HG02938 (cell line): ENCODE results near the gene MS4A2.
"Not testable (repeated sequence)": the region's sequence is repeated elsewhere in the genome, so short reads cannot be mapped to it uniquely, and the experiment has no call there.

Source experiments
- ATAC-seq: cut with Tn5 transposase; IDR thresholded peaks from one replicate; pipeline ENCODE4 v1.9.1; 2021; ENCODE audit warnings: mild to moderate bottlenecking, moderate library complexity; ENCODE audit not compliant: unreplicated experiment

MS4A2 gene

DNA sequence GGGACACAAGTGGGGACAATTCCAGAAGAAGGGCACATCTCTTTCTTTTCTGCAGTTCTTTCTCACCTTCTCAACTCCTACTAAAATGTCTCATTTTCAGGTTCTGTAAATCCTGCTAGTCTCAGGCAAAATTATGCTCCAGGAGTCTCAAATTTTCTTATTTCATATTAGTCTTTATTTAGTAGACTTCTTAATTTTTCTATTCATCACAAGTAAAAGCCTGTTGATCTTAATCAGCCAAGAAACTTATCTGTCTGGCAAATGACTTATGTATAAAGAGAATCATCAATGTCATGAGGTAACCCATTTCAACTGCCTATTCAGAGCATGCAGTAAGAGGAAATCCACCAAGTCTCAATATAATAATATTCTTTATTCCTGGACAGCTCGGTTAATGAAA lies at the start of gene MS4A2:
Gene MS4A2, plus strand, starts transcription at position 301 of the 400 bp plus-strand sequence. CDS start 102 bp downstream, outside the sequence.
- no peak for ATAC-seq

GRCh38 chr11:60040109-60040508 lies 48.4 kb upstream of the MS4A2 start, which contains the start of gene OOSP2:
Gene OOSP2, plus strand, starts transcription at chr11:60040409. Its CDS starts 51 bp downstream, at chr11:60040460.
- ATAC-seq, result no peak

DNA sequence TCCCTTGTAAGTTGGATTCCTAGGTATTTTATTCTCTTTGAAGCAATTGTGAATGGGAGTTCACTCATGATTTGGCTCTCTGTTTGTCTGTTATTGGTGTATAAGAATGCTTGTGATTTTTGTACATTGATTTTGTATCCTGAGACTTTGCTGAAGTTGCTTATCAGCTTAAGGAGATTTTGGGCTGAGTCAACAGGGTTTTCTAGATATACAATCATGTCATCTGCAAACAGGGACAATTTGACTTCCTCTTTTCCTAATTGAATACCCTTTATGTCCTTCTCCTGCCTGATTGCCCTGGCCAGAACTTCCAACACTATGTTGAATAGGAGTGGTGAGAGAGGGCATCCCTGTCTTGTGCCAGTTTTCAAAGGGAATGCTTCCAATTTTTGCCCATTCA lies 38.0 kb upstream of the MS4A2 start:
- not testable (repeated sequence) for ATAC-seq

GRCh38 chr11:60050839-60051238 lies 37.6 kb upstream of the MS4A2 start:
- not testable (repeated sequence) for ATAC-seq

GRCh38 chr11:60056349-60056969 lies 32.0 kb upstream of the MS4A2 start, which contains the start of gene MS4A3:
Gene MS4A3, plus strand, starts transcription at chr11:60056665. Its CDS starts 4,496 bp downstream, at chr11:60061161.
- ATAC-seq, result no peak

GRCh38 chr11:60059052-60059451 lies 29.4 kb upstream of the MS4A2 start:
- no peak for ATAC-seq

- no peak for ATAC-seq
These were observed 28.8 kb upstream of the MS4A2 start for GRCh38 chr11:60059521-60060240.

DNA sequence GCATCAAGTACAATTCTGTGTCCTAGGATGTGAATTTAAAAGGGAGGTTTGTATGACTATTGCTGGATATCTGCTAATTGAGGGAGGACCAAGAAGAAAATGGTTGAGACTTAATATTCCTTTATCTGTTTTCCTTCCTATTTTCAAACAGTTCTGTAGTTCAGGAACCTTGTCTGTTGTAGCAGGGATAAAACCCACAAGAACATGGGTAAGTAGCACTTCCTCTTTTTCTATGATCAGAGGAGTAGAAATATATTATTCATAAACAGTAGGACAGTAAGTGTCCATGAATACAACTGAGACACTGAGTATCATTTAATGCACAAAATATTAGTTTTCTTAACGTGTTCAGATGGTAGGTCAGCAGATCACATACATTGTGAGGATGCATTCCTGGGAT lies 24.4 kb upstream of the MS4A2 start:
- ATAC-seq, result no peak

GRCh38 chr11:60065801-60066200 lies 22.7 kb upstream of the MS4A2 start:
- no peak for ATAC-seq

GRCh38 chr11:60069450-60069849 lies 19.0 kb upstream of the MS4A2 start:
- ATAC-seq, result no peak

- not testable (repeated sequence) for ATAC-seq
These were observed 16.8 kb upstream of the MS4A2 start for GRCh38 chr11:60071644-60072043.

DNA sequence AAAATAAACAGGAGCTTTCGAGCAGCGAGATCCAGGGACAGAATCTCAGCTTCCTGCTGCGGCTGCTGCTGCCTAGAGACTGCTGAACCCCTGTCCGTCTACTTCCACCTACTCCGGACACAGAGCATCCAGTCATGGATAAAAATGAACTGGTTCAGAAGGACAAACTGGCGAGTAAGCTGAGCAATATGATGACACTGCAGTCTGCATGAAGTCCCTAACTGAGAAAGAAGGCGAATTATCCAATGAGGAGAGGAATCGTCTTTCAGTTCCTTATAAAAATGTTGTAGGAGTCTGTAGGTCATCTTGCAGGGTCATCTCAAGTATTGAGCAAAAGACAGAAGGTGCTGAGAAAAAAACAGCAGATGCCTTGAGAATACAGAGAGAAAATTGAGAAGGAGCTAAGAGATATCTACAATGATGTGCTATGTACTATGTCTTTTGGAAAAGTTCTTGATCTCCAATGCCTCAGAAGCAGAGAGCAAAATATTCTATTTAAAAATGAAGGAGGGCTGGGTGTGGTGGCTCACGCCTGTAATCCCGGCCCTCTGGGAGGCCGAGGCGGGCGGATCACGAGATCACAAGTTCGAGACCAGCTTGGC lies 11.1 kb upstream of the MS4A2 start:
- no peak for ATAC-seq

DNA sequence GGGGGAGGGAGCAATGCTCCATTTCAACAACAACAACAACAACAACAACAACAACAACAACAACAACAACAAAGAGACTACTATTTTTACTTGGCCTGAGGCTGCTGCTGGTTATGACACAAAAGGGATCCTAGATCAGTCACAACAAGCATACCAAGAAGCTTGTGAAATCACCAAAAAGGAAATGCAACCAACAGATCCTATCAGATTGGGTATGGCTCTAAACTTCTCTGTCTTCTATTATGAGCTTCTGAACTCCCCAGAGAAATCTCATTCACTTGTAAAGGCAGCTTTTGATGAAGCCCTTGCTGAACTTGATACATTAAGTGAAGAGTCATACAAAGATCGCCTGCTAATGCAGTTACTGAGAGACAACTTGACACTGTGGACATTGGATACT lies 10.5 kb upstream of the MS4A2 start:
- no peak for ATAC-seq

DNA sequence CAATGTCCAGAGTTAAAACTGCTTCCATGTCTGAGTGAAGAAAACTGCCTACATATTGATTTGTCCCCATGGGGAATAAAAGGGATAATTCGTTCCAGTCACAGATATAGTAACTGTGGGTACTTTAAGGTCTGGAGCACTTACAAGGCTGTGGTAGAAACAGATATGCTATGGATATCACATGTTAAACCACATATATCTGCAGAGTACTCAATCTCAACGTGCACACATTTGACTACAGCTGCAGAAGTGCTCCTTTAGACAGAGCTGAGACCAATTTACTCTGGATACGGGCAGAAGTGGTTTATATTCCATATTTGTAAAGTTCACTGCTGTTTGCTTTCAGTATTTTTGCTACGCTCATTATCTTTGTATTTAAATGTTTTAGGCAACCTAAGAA lies 9.7 kb upstream of the MS4A2 start:
- ATAC-seq, result no peak

- no peak for ATAC-seq
These were observed 7.9 kb upstream of the MS4A2 start for GRCh38 chr11:60080535-60080934.

GRCh38 chr11:60084631-60085273 lies 3.7 kb upstream of the MS4A2 start:
- no peak for ATAC-seq

DNA sequence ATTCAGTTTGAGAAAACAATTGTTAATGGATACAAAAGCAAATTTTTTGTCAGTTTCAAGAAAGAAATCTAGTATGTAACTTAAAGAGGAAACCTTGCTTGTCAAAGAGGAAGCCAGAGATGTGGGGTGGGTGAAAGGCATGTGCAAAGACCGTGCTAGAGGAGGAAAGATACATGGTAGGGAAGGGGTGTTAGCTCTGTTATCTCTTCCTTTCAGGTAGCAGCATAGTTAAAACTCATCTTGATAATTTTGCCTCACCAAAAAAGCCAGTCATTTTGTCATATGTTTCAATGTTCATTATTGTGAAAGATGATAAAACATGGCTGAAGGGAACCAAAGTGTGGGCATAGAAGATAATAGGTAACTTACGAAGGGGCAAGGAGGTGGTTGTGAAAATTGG lies 2.6 kb upstream of the MS4A2 start:
- ATAC-seq, result no peak

DNA sequence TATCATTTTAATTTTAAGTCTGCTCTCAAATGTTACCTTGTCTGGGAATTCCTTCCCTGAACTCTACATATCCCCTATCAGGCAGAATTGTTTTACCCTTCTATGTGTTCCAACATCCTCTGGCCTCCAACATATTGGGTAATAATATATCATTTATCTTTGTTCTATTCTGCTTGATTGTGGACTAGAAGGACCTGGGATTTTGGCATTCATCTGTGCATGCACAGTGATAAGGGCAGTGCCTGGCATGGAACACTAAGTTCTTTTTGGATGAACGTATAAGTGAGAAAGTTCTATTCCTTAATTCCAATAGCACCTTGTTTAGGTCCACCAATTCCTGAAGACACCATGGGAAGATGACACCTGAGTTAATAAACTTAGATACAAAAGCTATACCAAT lies 1.2 kb upstream of the MS4A2 start:
- no peak for ATAC-seq

DNA sequence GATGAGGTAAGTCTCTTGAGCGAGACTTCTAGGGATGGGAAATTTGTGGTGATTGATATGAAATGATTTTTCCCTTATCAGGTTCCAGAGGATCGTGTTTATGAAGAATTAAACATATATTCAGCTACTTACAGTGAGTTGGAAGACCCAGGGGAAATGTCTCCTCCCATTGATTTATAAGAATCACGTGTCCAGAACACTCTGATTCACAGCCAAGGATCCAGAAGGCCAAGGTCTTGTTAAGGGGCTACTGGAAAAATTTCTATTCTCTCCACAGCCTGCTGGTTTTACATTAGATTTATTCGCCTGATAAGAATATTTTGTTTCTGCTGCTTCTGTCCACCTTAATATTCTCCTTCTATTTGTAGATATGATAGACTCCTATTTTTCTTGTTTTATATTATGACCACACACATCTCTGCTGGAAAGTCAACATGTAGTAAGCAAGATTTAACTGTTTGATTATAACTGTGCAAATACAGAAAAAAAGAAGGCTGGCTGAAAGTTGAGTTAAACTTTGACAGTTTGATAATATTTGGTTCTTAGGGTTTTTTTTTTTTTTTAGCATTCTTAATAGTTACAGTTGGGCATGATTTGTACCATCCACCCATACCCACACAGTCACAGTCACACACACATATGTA lies 7.1 kb downstream of the MS4A2 start:
- no peak for ATAC-seq

DNA sequence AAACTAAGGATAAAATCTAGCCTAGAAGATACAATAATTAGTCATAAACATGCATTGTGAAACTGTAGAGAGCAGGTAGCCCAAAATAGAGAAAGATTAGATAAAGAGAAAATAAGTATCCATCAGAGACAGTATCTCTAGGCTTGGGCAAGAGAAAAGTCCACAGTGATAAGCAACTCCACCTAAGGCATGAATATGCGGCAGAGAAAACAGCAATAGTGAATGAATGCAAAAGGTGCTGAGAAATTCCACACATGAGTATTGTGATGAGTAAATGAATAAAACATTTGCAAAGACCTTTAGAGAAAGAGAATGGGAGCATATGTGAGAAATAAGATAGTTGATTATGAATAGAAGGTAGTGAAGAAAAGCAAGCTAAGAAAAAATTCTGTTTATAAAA lies 8.7 kb downstream of the MS4A2 start:
- ATAC-seq, result no peak

DNA sequence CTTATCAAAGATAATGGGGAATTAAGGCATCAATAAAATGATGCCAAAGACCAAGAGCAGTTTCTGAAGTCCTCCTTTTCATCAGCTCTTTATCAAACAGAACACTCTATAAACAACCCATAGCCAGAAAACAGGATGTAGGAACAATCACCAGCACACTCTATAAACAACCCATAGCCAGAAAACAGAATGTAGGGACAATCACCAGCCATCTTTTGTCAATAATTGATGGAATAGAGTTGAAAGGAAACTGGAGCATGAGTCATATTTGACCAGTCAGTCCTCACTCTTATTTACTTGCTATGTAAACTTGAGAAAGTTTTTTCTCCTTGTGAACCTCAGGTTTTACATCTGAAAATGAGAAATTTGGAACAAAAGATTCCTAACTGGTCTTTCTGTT lies 10.0 kb downstream of the MS4A2 start:
- peak; percentile 77 for ATAC-seq
